ENCODE results near the gene EVPL.
"Not testable (repeated sequence)": the region's sequence is repeated elsewhere in the genome, so short reads cannot be mapped to it uniquely, and the experiment has no call there.

The EVPL gene

GRCh38 chr17:75978938-75979704 is 48.0 kb downstream of the EVPL start, which contains the start of the genes ACOX1 and TEN1:
Gene ACOX1 (minus strand): TSS chr17:75979166. CDS start chr17:75979073, 93 bp downstream.
Gene TEN1 (plus strand): TSS chr17:75979240. CDS start chr17:75986193, 6,953 bp downstream.
- Histone ChIP-seq H3K27me3 (ENCODE audit: insufficient read depth, insufficient read length) (no peaks in the 10 kb centered on the region), H3K4me1 (ENCODE audit: insufficient read depth, insufficient read length) (peaks cover 4% of the 10 kb centered on the region), H3K36me3 (ENCODE audit: insufficient read depth, insufficient read length, low read length) (peaks cover 24% of the 10 kb centered on the region), H3K9me3 (ENCODE audit: insufficient read depth, low read length) (no peaks in the 10 kb centered on the region), H3K9ac (ENCODE audit: insufficient read length, low read depth) (peak within 1 kb of the TSS; percentile 92), H3K4me3 (ENCODE audit: insufficient read length, low read depth) (peak within 1 kb of the TSS; percentile 91)
- peak; percentile 84 for DNase-seq (ENCODE audit: low read depth, low spot score)
- TF ChIP-seq SUZ12 (IDR thresholded peaks at IDR 0.05; ENCODE audit: extremely low read depth, insufficient read depth, insufficient read length) = no peak
- no peak for TF ChIP-seq ZNF274 (IDR thresholded peaks at IDR 0.05; ENCODE audit: low read depth, low read length)
- no peak for TF ChIP-seq YY1 (IDR thresholded peaks at IDR 0.05; ENCODE audit: insufficient read depth, insufficient read length)

GRCh38 chr17:75976175-75976848 is 50.8 kb downstream of the EVPL start:
- Histone ChIP-seq H3K4me1 (ENCODE audit: insufficient read depth, insufficient read length) (no peaks in the 10 kb centered on the region), H3K9ac (ENCODE audit: insufficient read length, low read depth) (no peak overlapping the region)

DNA sequence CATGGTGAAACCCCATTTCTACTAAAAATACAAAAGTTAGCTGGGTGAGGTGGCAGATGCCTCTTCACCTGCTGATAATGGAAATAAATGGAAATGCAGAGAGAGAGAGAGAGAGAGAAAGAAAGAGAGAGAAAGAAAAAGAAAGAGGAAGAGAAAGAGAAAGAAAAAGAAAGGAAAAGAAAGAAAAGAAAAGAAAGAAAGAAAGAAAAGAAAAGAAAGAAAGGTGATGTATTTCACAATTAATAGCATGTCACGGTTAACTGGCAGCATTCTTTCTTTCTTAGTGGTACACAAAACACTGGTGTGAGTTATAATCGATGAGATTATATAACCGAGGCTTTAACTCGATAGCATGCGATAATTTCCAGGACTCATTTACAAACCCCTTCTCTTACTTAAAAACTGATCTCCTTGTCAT is 51.3 kb downstream of the EVPL start:
- Histone ChIP-seq H3K9me3 (ENCODE audit: insufficient read depth, low read length) (no peaks in the 10 kb centered on the region), H3K9ac (ENCODE audit: insufficient read length, low read depth) (no peak overlapping the region), H3K27me3 (ENCODE audit: insufficient read depth, insufficient read length) (no peaks in the 10 kb centered on the region)

More at GRCh38 chr17:75976175-75976848, 50.8 kb downstream of the EVPL start:
- TF ChIP-seq SUZ12 (IDR thresholded peaks at IDR 0.05; ENCODE audit: extremely low read depth, insufficient read depth, insufficient read length) (no peak), YY1 (IDR thresholded peaks at IDR 0.05; ENCODE audit: insufficient read depth, insufficient read length) (no peak), ZNF274 (IDR thresholded peaks at IDR 0.05; ENCODE audit: low read depth, low read length) (no peak)
- H3K36me3 ChIP-seq (ENCODE audit: insufficient read depth, insufficient read length, low read length) = peaks cover 35% of the 10 kb centered on the region
- H3K4me3 ChIP-seq (ENCODE audit: insufficient read length, low read depth) = no peak overlapping the region
- DNase-seq (ENCODE audit: low read depth, low spot score) = no peak
- no peaks in the 10 kb centered on the region for H3K27me3 ChIP-seq (ENCODE audit: insufficient read depth, insufficient read length)
- no peaks in the 10 kb centered on the region for H3K9me3 ChIP-seq (ENCODE audit: insufficient read depth, low read length)

DNA sequence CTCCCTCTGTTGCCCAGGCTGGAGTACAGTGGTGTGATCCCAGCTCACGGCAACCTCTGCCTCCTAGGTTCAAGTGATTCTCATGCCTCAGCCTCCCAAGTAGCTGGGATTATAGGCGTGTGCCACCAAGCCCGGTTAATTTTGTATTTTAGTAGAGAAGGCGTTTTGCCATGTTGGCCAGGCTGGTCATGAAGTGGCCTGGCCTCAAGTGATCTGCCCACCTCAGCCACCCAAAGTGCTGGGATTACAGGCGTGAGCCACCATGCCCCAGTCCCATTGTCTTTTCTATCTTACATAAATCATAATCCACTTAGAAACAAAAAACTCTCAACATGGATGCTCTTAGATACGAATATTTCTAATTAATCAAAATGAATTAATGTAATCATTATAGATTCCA is 51.9 kb downstream of the EVPL start:
- H3K4me3 ChIP-seq (ENCODE audit: insufficient read length, low read depth); H3K9me3 ChIP-seq (ENCODE audit: insufficient read depth, low read length); H3K9ac ChIP-seq (ENCODE audit: insufficient read length, low read depth); DNase-seq (ENCODE audit: low read depth, low spot score); H3K27me3 ChIP-seq (ENCODE audit: insufficient read depth, insufficient read length); H3K4me1 ChIP-seq (ENCODE audit: insufficient read depth, insufficient read length): not testable (repeated sequence)
- peaks cover 38% of the 10 kb centered on the region for H3K36me3 ChIP-seq (ENCODE audit: insufficient read depth, insufficient read length, low read length)

More for the DNA sequence above, 51.3 kb downstream of the EVPL start:
- TF ChIP-seq ZNF274 (IDR thresholded peaks at IDR 0.05; ENCODE audit: low read depth, low read length) = no peak
- no peak for TF ChIP-seq YY1 (IDR thresholded peaks at IDR 0.05; ENCODE audit: insufficient read depth, insufficient read length)
- TF ChIP-seq SUZ12 (IDR thresholded peaks at IDR 0.05; ENCODE audit: extremely low read depth, insufficient read depth, insufficient read length) = no peak
- no peak overlapping the region for H3K4me3 ChIP-seq (ENCODE audit: insufficient read length, low read depth)
- peaks cover 35% of the 10 kb centered on the region for H3K36me3 ChIP-seq (ENCODE audit: insufficient read depth, insufficient read length, low read length)
- H3K4me1 ChIP-seq (ENCODE audit: insufficient read depth, insufficient read length) = no peaks in the 10 kb centered on the region
- no peak for DNase-seq (ENCODE audit: low read depth, low spot score)

GRCh38 chr17:75970626-75971025 is 56.5 kb downstream of the EVPL start:
- Histone ChIP-seq H3K27me3 (ENCODE audit: insufficient read depth, insufficient read length) (no peaks in the 10 kb centered on the region), H3K9me3 (ENCODE audit: insufficient read depth, low read length) (no peaks in the 10 kb centered on the region), H3K36me3 (ENCODE audit: insufficient read depth, insufficient read length, low read length) (peaks cover 30% of the 10 kb centered on the region), H3K4me3 (ENCODE audit: insufficient read length, low read depth) (no peak overlapping the region), H3K4me1 (ENCODE audit: insufficient read depth, insufficient read length) (no peaks in the 10 kb centered on the region), H3K9ac (ENCODE audit: insufficient read length, low read depth) (no peak overlapping the region)
- no peak for TF ChIP-seq ZNF274 (IDR thresholded peaks at IDR 0.05; ENCODE audit: low read depth, low read length)
- no peak for TF ChIP-seq YY1 (IDR thresholded peaks at IDR 0.05; ENCODE audit: insufficient read depth, insufficient read length)
- no peak for TF ChIP-seq SUZ12 (IDR thresholded peaks at IDR 0.05; ENCODE audit: extremely low read depth, insufficient read depth, insufficient read length)
- DNase-seq (ENCODE audit: low read depth, low spot score) = no peak

DNA sequence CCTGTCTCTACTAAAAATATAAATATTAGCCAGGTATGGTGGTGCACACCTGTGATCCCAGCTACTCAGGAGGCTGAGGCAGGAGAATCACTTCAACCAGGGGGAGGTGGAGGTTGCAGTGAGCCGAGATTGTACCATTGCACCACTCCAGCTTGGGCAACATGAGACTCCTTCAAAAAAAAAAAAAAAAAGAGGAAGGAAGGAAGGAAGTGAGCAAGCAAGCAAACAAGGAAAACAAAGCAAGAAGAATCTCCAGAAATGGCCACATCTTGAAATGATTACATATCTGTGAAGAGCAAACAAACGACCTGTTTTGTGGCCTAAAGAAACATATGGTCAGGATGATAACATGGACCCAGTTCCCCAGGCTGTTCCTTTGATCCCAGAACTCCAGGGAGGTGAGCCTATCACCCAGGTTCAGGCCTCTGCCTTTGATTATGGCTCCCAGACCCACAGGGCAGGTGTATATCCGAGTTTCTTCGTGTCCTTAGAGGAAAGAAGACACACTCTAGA is 57.0 kb downstream of the EVPL start:
- TF ChIP-seq SUZ12 (IDR thresholded peaks at IDR 0.05; ENCODE audit: extremely low read depth, insufficient read depth, insufficient read length) (no peak), YY1 (IDR thresholded peaks at IDR 0.05; ENCODE audit: insufficient read depth, insufficient read length) (no peak), ZNF274 (IDR thresholded peaks at IDR 0.05; ENCODE audit: low read depth, low read length) (no peak)
- H3K9ac ChIP-seq (ENCODE audit: insufficient read length, low read depth) = no peak overlapping the region
- no peaks in the 10 kb centered on the region for H3K9me3 ChIP-seq (ENCODE audit: insufficient read depth, low read length)
- H3K4me1 ChIP-seq (ENCODE audit: insufficient read depth, insufficient read length) = no peaks in the 10 kb centered on the region
- H3K36me3 ChIP-seq (ENCODE audit: insufficient read depth, insufficient read length, low read length) = peaks cover 24% of the 10 kb centered on the region
- no peak overlapping the region for H3K4me3 ChIP-seq (ENCODE audit: insufficient read length, low read depth)
- no peak for DNase-seq (ENCODE audit: low read depth, low spot score)
- no peaks in the 10 kb centered on the region for H3K27me3 ChIP-seq (ENCODE audit: insufficient read depth, insufficient read length)

GRCh38 chr17:75969044-75969443 is 58.1 kb downstream of the EVPL start:
- H3K4me1 ChIP-seq (ENCODE audit: insufficient read depth, insufficient read length); H3K27me3 ChIP-seq (ENCODE audit: insufficient read depth, insufficient read length); DNase-seq (ENCODE audit: low read depth, low spot score); H3K9me3 ChIP-seq (ENCODE audit: insufficient read depth, low read length); H3K4me3 ChIP-seq (ENCODE audit: insufficient read length, low read depth); H3K9ac ChIP-seq (ENCODE audit: insufficient read length, low read depth): not testable (repeated sequence)
- peaks cover 18% of the 10 kb centered on the region for H3K36me3 ChIP-seq (ENCODE audit: insufficient read depth, insufficient read length, low read length)
